NB4 (cell line): ENCODE results near the gene ACTN1.

Experiments
- CTCF ChIP-seq: IDR thresholded peaks from one replicate; pipeline ENCODE4 v1.5.1; 2012; ENCODE audit warnings: low read depth, low read length
- MYC ChIP-seq: IDR thresholded peaks from 2 replicates; pipeline ENCODE4 v1.6.1; 2011; ENCODE audit warnings: low read depth, low read length

- no peak for TF ChIP-seq MYC
- TF ChIP-seq CTCF: no peak
Measured at GRCh38 chr14:68943107-68943506, 36.0 kb downstream of the ACTN1 start.
